ENCODE results near the gene C1D. TPM values are rescaled to one million over a fixed set of nuclear protein-coding genes. Genes with fewer than 3 reads are reported as not detected.
A peak's percentile ranks its signal among the peaks of the same experiment; 100 is the strongest.
"Not testable (repeated sequence)": the region's sequence is repeated elsewhere in the genome, so short reads cannot be mapped to it uniquely, and the experiment has no call there.

The C1D gene, protein sequence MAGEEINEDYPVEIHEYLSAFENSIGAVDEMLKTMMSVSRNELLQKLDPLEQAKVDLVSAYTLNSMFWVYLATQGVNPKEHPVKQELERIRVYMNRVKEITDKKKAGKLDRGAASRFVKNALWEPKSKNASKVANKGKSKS
- polyA plus RNA-seq (ENCODE audit: insufficient read length in 3 of 3) = 10 to 100 TPM; 41.1 to 46.5 (median 46.5) TPM

DNA sequence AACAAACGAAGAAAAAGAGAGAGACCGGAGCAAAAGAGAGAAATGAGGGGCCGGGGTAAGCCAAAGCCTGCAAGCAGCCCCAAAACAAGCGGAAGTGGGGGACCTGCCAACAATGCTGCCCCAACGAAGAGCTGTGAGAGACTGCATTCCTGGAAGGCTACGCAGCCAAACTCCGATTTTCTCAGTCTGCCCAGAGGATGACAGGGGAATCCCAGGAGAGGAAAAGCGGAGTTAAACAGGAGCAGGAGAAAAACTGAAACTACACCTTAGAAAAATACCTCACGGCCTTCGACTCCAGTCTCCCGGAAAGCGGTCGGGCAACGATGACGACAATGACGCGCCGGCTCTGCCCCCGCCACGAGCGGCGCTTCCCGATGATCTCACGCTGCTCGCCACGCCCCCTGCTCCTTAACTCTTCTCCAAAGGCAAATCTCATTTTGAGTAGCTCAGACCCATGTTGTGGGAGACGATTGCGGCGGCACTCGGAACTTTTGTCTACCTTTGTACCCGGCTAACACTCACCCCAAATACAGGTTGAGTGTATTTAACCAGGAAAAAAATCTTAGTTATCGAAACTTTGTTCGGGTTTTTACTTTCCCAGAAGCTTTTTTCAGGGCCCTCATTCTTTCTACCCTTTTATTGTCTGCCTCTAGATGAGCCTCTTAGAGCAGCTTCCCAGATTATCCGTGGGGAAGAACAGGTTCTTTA lies at the start of gene C1D:
Gene C1D (minus strand): TSS at position 325 of the 708 bp plus-strand sequence. CDS start 15,694 bp downstream, outside the sequence.
- DNase-seq (ENCODE audit: low read depth in 3 of 3, low spot score in 2 of 3) = peak; percentile 83 to 92 (median 87)

DNA sequence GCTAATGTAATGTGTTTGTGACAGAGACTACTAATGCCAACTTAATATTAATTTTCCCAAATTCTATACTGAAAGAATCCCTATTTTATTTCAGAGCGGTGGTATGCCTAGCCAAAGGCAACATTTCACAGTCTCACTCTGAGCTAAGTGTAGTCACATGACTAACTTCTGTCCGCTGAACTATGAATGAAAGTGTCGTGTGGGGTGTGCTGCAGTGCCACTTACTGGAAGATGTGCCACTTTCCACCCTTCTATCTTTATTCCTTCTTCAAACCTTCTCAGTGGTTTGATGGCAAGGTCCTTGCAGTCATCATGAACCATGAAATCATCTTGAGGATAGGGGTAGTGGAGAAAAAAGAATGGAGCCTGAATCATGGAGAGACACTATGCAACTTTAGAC lies 47.3 kb upstream of the C1D start:
- DNase-seq (ENCODE audit: low read depth in 3 of 3, low spot score in 2 of 3) = no peak

DNA sequence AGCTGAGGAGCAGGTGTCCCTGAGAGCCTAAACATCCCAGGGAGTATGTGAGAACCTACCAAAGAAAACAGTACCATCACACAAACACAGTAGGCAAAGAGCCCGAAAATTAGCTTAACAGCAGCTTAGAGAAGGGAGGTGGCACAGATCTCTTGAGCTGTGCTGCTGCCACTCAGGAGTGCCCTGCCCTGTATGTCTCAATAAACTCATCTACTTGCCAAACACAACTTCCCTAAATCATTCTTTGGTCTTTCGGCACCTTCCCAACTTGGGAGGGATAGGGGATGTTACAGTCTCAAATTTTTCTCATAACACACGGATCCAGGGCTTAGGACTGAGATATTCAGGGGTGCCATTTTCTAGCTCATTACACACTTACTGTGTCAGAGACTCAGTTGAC lies 45.3 kb upstream of the C1D start:
- DNase-seq (ENCODE audit: low read depth in 3 of 3, low spot score in 2 of 3) = no peak

DNA sequence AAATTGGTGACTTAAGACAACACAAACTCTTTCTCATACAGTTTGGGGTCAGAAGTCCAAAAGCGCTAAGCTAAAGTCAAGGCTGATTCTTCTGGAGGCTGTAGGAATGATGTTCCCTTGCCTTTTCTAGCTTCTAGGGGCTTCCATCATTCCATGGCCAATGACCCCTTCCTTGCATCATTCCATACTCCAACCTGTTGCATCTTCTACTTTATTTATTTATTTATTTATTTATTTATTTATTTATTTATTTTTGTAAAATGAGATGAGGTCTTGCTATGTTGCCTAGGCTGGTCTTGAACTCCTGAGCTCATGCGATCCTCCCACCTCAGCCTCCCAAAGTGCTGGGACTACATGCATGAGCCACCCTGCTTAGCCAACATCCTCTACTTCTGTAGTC lies 44.7 kb upstream of the C1D start:
- no peak for DNase-seq (ENCODE audit: low read depth in 3 of 3, low spot score in 2 of 3)

DNA sequence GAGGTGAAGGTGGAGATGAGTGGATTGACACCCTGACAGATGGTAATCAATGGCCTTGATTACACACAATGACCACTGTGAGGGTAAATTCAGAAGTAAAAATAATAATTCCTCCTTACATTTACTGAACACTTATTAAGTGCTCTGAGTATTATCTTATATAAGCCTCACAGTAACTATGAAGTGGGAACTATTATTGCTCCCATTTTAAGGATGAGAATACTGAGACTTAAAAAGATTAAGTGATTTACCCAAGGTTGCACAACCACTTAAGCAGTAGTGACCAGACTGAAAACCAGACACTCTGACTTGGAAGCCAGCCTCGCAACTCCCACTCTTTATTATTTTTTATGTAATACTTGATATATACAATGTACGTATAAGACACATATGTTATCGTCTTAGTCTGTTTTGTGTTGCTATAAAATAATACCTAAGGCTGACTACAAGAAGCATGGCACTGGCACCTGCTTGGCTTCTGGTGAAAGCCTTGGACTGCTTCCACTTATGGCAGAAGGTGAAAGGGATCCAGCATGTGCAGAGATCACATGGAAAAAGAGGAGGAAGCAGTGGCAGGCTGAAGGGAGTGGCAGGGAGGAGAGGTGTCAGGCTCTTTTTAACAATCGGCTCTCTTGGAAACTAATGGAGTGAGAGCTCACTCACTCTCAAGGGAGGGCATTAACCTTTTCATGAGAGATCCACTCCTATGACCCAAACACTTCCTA lies 41.5 kb upstream of the C1D start:
- DNase-seq (ENCODE audit: low read depth in 3 of 3, low spot score in 2 of 3) = no peak

DNA sequence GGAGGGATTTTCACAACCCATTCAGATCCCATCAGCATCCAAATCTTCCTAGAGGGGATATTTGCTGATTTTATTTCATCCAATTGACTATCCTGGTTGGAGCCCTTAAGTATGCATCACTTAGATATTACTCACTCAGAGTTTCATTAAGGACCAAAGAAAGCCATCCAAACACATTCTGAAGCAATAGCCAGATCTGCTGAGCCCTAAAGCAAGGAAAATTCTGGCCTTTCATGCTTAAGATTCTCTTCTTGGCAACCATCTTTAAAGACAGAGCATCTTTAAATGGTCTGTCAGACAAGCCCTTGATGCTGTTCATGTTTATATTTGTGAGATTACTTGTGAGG lies 40.9 kb upstream of the C1D start:
- DNase-seq (ENCODE audit: low read depth in 3 of 3, low spot score in 2 of 3) = no peak

DNA sequence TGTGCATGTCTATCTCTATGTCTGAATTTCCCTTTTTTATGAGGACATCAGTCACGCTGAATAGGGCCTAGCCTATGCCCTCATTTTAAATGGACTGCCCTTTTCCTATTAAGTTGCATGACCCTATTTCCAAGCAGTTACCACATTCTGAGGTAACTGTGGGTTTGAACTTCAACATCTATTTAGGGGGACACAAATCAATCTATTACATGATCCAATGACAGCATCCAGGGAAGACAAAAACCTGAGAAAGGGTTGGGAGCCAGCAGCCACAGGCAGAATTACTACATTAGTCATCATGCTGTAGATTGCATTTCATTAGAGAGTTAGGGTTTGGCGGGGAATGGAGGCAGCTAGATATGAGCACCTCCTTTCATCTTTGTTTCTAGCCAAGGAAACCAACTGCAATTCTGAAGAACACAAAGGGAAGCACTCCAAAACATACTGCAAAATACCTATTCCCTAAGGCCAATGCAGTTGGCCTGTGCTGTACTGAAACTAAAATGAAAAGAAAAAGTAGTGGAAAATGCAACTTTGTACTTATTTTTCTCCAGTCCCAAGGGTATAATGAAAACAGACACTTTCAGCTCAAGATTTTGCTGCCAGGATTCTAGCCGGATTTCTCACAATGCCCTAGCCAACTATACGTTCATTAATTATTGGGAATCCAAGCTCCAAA lies 40.4 kb upstream of the C1D start:
- DNase-seq (ENCODE audit: low read depth in 3 of 3, low spot score in 2 of 3) = no peak

DNA sequence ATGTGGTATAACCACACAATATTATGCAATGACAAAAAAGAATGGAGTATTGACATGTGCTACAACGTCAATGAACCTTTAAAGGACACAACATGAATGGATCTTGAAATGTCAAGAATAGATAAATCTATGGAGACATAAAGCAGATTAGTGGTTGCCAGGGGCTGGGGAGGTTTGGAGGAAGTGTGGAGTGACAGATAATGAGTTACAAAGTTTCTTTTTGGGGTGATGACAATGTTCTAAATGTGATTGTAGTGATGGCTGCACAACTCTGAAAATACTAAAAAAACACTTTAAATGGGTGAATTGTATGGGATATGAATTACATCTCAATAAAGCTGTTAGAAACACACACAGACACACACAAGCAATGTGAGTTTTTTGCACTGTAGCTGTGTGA lies 37.4 kb upstream of the C1D start:
- DNase-seq (ENCODE audit: low read depth in 3 of 3, low spot score in 2 of 3) = no peak

DNA sequence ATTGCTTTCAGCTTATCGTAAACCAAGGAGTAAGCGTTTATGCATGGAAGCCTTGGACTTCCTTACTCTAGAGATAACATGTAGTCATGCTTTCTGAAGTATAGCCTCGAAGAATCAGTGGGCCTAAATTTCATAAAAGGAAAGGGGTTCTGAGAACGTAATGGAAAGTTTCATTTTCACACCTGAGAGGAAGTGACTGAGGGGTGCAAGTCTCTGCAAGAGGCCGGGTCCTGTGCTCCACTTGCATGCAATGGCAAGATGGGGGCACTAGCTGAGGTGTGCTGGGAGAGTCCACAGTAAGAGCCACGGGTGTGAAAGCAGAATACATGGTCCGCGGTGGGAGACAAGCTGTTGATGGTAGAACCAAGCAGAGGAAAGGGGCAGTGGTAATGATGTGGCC lies 36.5 kb upstream of the C1D start:
- DNase-seq (ENCODE audit: low read depth in 3 of 3, low spot score in 2 of 3) = no peak

DNA sequence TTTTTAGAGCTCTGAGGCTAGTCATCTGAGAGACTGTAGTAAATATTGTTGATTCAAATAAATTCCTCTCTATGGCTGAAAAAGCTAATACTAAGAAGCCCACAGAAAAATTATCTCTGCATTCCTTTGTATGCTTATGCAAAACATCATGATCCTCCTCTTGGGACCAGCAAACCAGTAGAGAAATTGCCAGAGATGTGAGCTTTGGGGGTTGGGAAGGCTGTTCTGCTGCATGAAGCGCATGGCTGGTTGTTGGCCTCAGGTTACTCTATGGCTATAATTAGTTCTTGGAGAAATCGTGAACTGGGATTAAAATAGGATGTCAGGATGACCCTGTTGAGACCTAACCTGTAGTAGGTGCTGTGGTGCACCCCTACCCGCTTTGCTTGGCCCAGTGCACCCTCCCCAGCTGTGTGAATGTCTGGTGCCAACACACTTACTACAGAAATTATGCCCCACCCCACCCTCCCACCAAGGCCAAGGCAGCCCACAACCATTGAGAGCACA lies 35.5 kb upstream of the C1D start:
- DNase-seq (ENCODE audit: low read depth in 3 of 3, low spot score in 2 of 3) = no peak

DNA sequence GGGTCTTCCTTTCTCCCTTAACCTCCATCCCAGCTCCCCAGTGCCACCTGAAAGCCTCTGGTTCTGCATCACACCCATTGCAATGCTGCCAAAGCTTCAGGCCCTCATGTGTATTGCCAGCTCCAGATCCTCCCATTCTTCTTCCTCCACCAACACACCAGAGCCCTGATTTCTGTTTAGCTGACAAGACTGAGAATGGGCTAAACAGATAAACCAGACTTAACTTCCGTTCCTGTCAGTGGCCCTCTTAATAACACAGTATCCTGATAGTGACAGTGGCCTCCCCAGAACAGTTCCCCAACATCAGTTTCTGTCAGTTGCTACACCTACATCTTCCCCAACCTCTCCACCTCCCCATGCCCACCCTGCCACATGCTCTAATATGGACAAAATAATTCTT lies 31.3 kb upstream of the C1D start:
- DNase-seq (ENCODE audit: low read depth in 3 of 3, low spot score in 2 of 3) = no peak

DNA sequence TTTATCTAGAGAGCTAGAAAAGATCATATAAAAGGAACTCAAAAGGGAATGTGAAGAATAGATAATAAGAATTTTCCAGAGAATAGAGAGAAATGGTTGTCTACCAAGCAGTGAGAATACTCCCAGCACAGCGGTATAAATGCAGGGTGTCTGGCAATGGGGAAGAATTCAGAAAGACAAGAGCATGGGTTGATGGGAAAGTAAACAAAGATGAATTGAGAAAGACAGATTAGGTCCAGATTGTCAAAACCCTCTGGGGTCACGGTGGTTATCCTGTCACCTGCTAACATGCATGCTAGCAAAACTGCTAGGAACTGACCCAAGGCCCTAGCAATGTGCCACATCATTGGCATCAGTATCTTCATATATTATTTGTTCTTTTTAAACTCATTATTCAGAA lies 30.8 kb upstream of the C1D start:
- no peak for DNase-seq (ENCODE audit: low read depth in 3 of 3, low spot score in 2 of 3)

DNA sequence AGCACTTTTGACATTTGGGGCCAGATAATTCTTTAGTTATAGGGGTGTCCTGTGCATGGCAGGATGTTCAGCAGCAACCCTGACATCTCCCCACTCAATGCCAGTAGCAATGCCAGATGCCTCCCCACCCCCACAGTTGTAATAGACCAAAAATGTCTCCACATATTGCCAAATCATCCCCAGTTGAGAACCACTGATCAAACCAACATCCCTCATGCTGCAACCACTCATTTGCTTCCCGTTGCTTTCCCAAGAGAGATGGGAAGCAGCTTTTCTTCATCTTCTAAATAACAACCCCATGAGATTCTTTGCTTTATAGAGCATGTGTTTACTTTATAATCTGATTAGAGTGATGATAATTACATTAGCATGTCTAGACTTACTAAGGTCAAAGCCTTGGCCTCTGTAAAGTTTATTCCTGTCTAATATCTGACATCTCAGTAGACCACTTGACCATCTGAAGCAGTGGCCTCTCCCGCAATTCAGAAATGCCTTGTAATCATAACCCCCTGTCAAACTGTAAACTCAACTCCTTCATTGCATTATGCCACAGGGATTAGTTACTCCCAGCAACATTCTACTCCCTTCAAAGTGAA lies 28.7 kb upstream of the C1D start:
- DNase-seq (ENCODE audit: low read depth in 3 of 3, low spot score in 2 of 3) = peak in 2 of 3 donors; percentile 6 to 13

DNA sequence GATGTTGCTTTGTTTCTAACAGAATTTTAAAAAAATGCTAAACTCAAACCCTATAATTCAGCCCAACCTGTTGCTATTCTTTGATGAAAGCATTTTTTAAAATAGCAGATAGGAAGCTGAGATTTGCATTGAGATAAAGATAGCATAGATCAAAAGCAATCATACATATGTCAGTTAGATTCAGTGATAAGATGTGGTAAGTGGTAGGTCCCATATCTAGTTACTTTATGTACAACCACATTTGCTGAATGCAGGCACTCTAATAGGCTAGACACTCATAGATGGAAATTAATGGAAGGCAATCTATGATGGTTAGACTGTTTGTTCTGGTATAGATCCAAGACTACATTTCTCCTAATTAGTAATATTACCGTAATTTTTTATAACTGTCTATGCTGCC lies 27.2 kb upstream of the C1D start:
- no peak for DNase-seq (ENCODE audit: low read depth in 3 of 3, low spot score in 2 of 3)

DNA sequence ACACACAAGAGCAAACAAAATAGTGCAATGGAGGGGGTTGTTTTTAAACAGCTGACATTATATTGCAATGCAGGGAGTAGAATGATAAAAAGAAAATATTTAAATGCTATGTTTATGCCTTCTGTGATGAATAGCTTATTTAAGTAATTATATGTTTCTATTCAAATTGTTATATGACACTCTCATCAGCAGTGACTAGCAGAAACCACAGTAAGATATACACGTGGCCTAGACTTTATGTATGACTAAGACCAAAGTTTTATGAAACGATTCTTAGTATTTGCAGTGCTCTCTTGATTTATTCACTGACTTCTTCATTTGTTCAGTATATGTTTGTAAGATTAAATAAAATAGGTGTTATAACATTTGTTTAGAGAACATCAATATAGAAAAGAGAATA lies 26.1 kb upstream of the C1D start:
- DNase-seq (ENCODE audit: low read depth in 3 of 3, low spot score in 2 of 3) = no peak

DNA sequence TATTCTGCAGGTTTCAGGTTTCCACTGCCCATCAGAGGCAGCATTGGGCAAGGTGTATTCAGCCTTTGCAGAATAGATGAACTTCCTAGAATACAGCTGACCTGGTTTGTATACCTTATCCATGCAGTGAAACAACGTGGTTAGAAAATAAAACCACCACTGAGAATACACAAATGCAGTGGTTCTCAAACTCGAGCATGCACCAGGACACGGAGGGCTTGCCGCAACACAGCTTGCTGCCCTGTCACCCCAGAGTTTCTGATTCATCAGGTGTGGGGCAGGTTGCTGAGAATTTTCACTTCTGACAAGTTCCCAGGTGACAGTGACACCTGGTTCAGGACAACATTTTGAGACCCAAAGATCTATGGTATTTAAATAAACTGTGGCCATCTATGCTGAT lies 23.4 kb upstream of the C1D start:
- DNase-seq (ENCODE audit: low read depth in 3 of 3, low spot score in 2 of 3) = no peak

DNA sequence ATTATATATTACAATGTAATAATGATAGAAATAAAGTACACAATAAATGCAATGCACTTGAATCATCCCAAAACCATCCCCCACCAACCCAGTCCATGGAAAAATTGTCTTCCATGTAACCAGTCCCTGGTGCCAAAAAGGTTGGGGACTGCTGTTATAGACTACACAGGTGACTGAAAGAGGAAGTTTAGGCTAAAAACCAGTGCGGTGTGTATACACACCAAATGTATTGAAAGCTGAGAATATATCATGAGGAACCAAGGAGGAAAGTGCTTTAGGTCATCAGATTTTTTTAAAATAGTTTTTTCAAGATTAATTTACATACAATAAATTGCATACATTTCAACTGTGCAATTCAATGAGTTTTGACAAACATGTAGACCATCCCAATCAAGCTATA lies 20.5 kb upstream of the C1D start:
- no peak for DNase-seq (ENCODE audit: low read depth in 3 of 3, low spot score in 2 of 3)

DNA sequence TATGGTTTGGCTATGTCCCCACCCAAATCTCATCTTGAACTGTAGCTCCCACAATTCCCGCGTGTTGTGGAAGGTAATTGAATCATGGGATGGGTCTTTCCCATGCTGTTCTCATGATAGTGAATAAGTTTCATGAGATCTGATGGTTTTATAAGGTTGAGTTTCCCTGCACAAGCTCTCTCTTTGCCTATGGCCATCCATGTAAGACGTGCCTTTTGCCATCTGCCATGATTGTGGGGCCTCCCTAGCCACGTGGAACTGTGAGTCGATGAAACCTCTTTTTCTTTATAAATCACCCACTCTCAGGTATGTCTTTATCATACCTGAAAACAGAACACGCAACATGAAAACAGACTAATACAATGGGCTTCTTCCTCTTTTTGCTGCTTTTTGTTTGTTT lies 11.2 kb upstream of the C1D start:
- DNase-seq (ENCODE audit: low read depth in 3 of 3, low spot score in 2 of 3) = no peak

DNA sequence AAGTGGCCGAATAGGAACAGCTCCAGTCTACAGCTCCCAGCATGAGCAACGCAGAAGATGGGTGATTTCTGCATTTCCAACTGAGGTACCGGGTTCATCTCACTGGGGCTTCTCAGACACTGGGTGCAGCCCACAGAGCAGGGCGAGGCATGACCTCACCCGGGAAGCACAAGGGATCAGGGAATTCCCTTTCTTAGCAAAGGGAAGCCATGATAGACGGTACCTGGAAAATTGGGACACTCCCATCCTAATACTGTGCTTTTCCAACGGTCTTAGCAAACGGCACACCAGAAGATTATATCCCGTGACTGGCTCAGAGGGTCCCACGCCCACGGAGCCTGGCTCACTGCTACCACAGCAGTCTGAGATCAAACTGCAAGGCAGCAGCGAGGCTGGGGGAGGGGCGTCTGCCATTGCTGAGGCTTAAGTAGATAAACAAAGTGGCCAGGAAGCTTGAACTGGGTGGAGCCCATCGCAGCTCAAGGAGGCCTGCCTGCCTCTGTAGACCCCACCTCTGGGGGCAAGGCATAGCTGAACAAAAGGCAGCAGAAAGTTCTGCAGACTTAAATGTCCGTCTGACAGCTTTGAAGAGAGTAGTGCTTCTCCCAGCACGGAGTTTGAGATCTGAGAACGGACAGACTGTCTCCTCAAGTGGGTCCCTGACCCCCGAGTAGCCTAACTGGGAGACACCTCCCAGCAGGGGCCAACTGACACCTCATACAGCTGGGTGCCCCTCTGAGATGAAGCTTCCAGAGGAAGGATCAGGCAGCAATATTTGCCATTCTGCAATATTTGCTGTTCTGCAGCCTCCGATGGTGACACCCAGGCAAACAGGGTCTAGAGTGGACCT lies 1.2 kb upstream of the C1D start:
- DNase-seq (ENCODE audit: low read depth in 3 of 3, low spot score in 2 of 3) = not testable (repeated sequence)

DNA sequence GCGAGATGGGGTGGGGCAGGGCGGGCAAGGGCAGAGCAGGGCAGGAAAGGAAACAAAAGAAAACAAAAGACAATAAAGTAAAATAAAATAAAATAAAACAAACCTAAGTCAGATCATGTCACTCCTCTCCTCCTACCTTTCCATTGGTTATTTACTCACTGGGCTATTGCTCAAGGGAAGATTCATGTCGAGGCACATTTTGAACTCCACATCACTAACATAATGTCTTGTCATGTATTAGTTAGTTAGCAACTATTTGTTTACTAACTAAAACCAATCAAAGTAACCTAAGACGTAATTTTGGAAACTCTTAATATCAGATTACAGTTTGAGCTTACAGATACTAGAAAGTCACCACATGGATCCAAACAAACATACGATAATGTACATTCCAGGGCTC lies 2.2 kb downstream of the C1D start:
- DNase-seq (ENCODE audit: low read depth in 3 of 3, low spot score in 2 of 3) = no peak

Measured in right renal cortex interstitium (tissue), 3 donors.